Transverse colon (tissue), 4 donors: Measurements from ENCODE around the gene GAP43. TPM values are rescaled to one million over a fixed set of nuclear protein-coding genes. Genes with fewer than 3 reads are reported as not detected.

Experiments
- DNase-seq: peaks from one replicate; pipeline ENCODE4 v3.0.0-alpha.2; 2019
- H3K27ac ChIP-seq, 4 donors: fragments of 200-600 bp; sonication (generic); 2 replicates each; pipeline ENCODE4 v1.5.1; 2016 to 2018; ENCODE audit warnings: inconsistent platforms in 4 of 4
- H3K27me3 ChIP-seq: fragments of 200-600 bp; sonication (generic); 2 replicates; pipeline ENCODE4 v1.5.1; 2017; ENCODE audit warnings: inconsistent platforms
- H3K36me3 ChIP-seq, 4 donors: fragments of 200-600 bp; sonication (generic); 2 replicates each; pipeline ENCODE4 v1.5.1; 2017 to 2019; ENCODE audit warnings: inconsistent platforms in 4 of 4
- H3K4me1 ChIP-seq, 4 donors: fragments of 200-600 bp; sonication (generic); 2 replicates each; pipeline ENCODE4 v1.5.1; 2017 to 2020; ENCODE audit warnings: inconsistent platforms in 4 of 4
- H3K4me3 ChIP-seq, 4 donors: fragments of 200-600 bp; sonication (generic); 1 replicate in 1 of 4; 2 replicates in 3 of 4; pipeline versions ENCODE4 v1.5.1 to v1.6.1; 2017 to 2019; ENCODE audit warnings: inconsistent platforms in 4 of 4
- H3K9me3 ChIP-seq, 2 donors: fragments of 200-600 bp; sonication (generic); 2 replicates each; pipeline ENCODE4 v1.5.1; 2017 to 2019; ENCODE audit warnings: inconsistent platforms in 2 of 2
- CTCF ChIP-seq, 5 experiments: fragments of 200-600 bp in 3 of 5; fragments of 450-650 bp in 2 of 5; sonication (generic) in 3 of 5; IDR thresholded peaks; 1 replicate in 2 of 5; 2 replicates in 3 of 5; pipeline ENCODE4 v1.5.1; 2016 to 2017; ENCODE audit warnings: antibody characterized with exemption in 5 of 5, inconsistent platforms in 3 of 5, mild to moderate bottlenecking in 2 of 5, moderate library complexity in 1 of 5
- EP300 ChIP-seq: sonication (generic); formaldehyde crosslinking; IDR thresholded peaks from one replicate; pipeline ENCODE4 v1.6.1; 2017; ENCODE audit warnings: antibody characterized with exemption, low read depth
- POLR2A ChIP-seq: fragments of 450-650 bp; IDR thresholded peaks from one replicate; pipeline ENCODE4 v1.6.1; 2016; ENCODE audit warnings: antibody characterized with exemption, mild to moderate bottlenecking, moderate library complexity
- POLR2AphosphoS5 ChIP-seq, 3 donors: sonication (generic); formaldehyde crosslinking; IDR thresholded peaks; one replicate each; pipeline ENCODE4 v1.6.1; 2016; ENCODE audit warnings: antibody characterized with exemption in 3 of 3
- WGBS, 2 donors: methylation state at CpG; one replicate each; pipeline ENCODE4 v1.1.5; 2018; ENCODE audit warnings: low coverage in 1 of 2; 5-methylcytosine and 5-hydroxymethylcytosine counted together
- in situ Hi-C, 4 donors: fragments of 200-750 bp; cut with MboI; loops; one replicate each; pipeline versions ENCODE4 v1.15.0 to v1.15.1; 2017; ENCODE audit warnings: low sequenced_read_pairs in 3 of 4, low pct_ligation_motif_present in 1 of 4, low pct_unique_long_range_greater_than_20kb in 1 of 4
- intact Hi-C: fragments of 100-400 bp; cut with DNase I; formaldehyde crosslinking; loops from one replicate; pipeline ENCODE4 v1.15.1; 2023; ENCODE audit warnings: low total_unique reads
- total RNA-seq, 4 donors: library from RNA; depleted of rRNA; stranded (reverse); fragments of >200 nt; gene quantifications; one replicate each; pipeline ENCODE4 v1.1.0, GENCODE V29; 2016

The GAP43 gene
- total RNA-seq, 4 donors from 2014 or later, result 2.2 to 3.5 (median 2.6) TPM; not detected in 1

- H3K27ac ChIP-seq, result no peak overlapping the region
- intact Hi-C loops, result no loop called here
Measured at GRCh38 chr3:115709093-115709492, 85.8 kb downstream of the GAP43 start.

GRCh38 chr3:115709931-115710330 lies 86.6 kb downstream of the GAP43 start:
- in situ Hi-C loops, result no loop called here

More at GRCh38 chr3:115709093-115709492, 85.8 kb downstream of the GAP43 start:
- no peak for TF ChIP-seq EP300
- TF ChIP-seq CTCF (IDR thresholded peaks at IDR 0.05), result no peak
- TF ChIP-seq POLR2A, result no peak
- no peak for TF ChIP-seq POLR2AphosphoS5 (IDR thresholded peaks at IDR 0.05)
- Histone ChIP-seq H3K4me1 (no peaks in the 10 kb centered on the region), H3K4me3 (no peak overlapping the region), H3K27me3 (no peaks in the 10 kb centered on the region), H3K9me3 (no peaks in the 10 kb centered on the region), H3K36me3 (no peaks in the 10 kb centered on the region)
- 71 to 87% methylated on average over 3 of the region's 3 CpGs for WGBS, 2 donors
- in situ Hi-C loops, result no loop called here
- no peak for DNase-seq

GRCh38 chr3:115710799-115711198 lies 87.5 kb downstream of the GAP43 start:
- H3K36me3 ChIP-seq, result no peaks in the 10 kb centered on the region
- 62 to 76% methylated on average over 2 of the region's 2 CpGs for WGBS, 2 donors
- intact Hi-C loops (no loop called here), in situ Hi-C loops (no loop called here)
- TF ChIP-seq POLR2A, result no peak
- TF ChIP-seq EP300, result no peak
- TF ChIP-seq CTCF (IDR thresholded peaks at IDR 0.05), result no peak
- no peak for TF ChIP-seq POLR2AphosphoS5 (IDR thresholded peaks at IDR 0.05)
- no peak for DNase-seq
- no peaks in the 10 kb centered on the region for H3K27me3 ChIP-seq
- no peaks in the 10 kb centered on the region for H3K4me1 ChIP-seq
- H3K9me3 ChIP-seq, result no peaks in the 10 kb centered on the region
- H3K4me3 ChIP-seq, result no peak overlapping the region
- H3K27ac ChIP-seq, result no peak overlapping the region

More at GRCh38 chr3:115709931-115710330, 86.6 kb downstream of the GAP43 start:
- TF ChIP-seq POLR2AphosphoS5 (IDR thresholded peaks at IDR 0.05) (no peak), POLR2A (no peak), CTCF (IDR thresholded peaks at IDR 0.05) (no peak), EP300 (no peak)
- intact Hi-C loops, result no loop called here
- Histone ChIP-seq H3K27ac (no peak overlapping the region), H3K4me1 (no peaks in the 10 kb centered on the region), H3K4me3 (no peak overlapping the region), H3K27me3 (no peaks in the 10 kb centered on the region), H3K9me3 (no peaks in the 10 kb centered on the region), H3K36me3 (no peaks in the 10 kb centered on the region)
- DNase-seq, result no peak
- WGBS, 2 donors, result 75 to 82% methylated on average over 3 of the region's 3 CpGs

GRCh38 chr3:115712871-115713270 lies 89.6 kb downstream of the GAP43 start:
- TF ChIP-seq CTCF (IDR thresholded peaks at IDR 0.05) (no peak), EP300 (no peak), POLR2A (no peak), POLR2AphosphoS5 (IDR thresholded peaks at IDR 0.05) (no peak)
- Histone ChIP-seq H3K9me3 (no peaks in the 10 kb centered on the region), H3K4me1 (no peaks in the 10 kb centered on the region), H3K27ac (no peak overlapping the region), H3K4me3 (no peak overlapping the region), H3K27me3 (no peaks in the 10 kb centered on the region), H3K36me3 (no peaks in the 10 kb centered on the region)
- no peak for DNase-seq
- in situ Hi-C loops, result no loop called here
- 0% methylated on average over 1 of the region's 1 CpG for WGBS, 2 donors
- intact Hi-C loops, result no loop called here
